ENCODE data around the gene EI24.

The EI24 gene

GRCh38 chr11:125583496-125583895, 14.2 kb downstream of the EI24 start:
- no peak overlapping the region for H2AFZ ChIP-seq (ENCODE audit: low read length)
- no peaks in the 10 kb centered on the region for H3K27me3 ChIP-seq (ENCODE audit: insufficient read depth, low read length, poor library complexity, severe bottlenecking)
- no peaks in the 10 kb centered on the region for H3K4me1 ChIP-seq (ENCODE audit: insufficient read depth, low read length, poor library complexity, severe bottlenecking)
- peaks cover 46% of the 10 kb centered on the region; the same call in 1 of the 2 replicates for H3K36me3 ChIP-seq (ENCODE audit: insufficient read depth, low read length)
- H3K79me2 ChIP-seq (ENCODE audit: insufficient read depth, low read length) = no peaks in the 10 kb centered on the region
- no peaks in the 10 kb centered on the region for H3K9me3 ChIP-seq (ENCODE audit: insufficient read depth, low read depth, low read length)
- H3K9me2 ChIP-seq (replicated peaks; ENCODE audit: low read depth, low read length) = no peaks in the 10 kb centered on the region
- H3F3A ChIP-seq (ENCODE audit: low read depth) = no peaks in the 10 kb centered on the region
- no peak overlapping the region for H3K4me3 ChIP-seq (ENCODE audit: low read length, poor library complexity, severe bottlenecking)
- no peak overlapping the region for H3K4me2 ChIP-seq (ENCODE audit: low read depth, low read length, poor library complexity, severe bottlenecking)
- H3K9ac ChIP-seq (ENCODE audit: low read depth, low read length, poor library complexity, severe bottlenecking) = no peak overlapping the region
- H4K20me1 ChIP-seq (ENCODE audit: insufficient read depth, low read length, poor library complexity, severe bottlenecking) = no peaks in the 10 kb centered on the region
- TF ChIP-seq, protein P1, sequence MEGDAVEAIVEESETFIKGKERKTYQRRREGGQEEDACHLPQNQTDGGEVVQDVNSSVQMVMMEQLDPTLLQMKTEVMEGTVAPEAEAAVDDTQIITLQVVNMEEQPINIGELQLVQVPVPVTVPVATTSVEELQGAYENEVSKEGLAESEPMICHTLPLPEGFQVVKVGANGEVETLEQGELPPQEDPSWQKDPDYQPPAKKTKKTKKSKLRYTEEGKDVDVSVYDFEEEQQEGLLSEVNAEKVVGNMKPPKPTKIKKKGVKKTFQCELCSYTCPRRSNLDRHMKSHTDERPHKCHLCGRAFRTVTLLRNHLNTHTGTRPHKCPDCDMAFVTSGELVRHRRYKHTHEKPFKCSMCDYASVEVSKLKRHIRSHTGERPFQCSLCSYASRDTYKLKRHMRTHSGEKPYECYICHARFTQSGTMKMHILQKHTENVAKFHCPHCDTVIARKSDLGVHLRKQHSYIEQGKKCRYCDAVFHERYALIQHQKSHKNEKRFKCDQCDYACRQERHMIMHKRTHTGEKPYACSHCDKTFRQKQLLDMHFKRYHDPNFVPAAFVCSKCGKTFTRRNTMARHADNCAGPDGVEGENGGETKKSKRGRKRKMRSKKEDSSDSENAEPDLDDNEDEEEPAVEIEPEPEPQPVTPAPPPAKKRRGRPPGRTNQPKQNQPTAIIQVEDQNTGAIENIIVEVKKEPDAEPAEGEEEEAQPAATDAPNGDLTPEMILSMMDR (conservative IDR thresholded peaks at IDR 0.05; ENCODE audit: low read length) = no peak
- TF ChIP-seq EZH2phosphoT487 (IDR thresholded peaks at IDR 0.05; ENCODE audit: borderline replicate concordance) = no peak

GRCh38 chr11:125585487-125585886, 16.2 kb downstream of the EI24 start:
- Histone ChIP-seq H4K20me1 (ENCODE audit: insufficient read depth, low read length, poor library complexity, severe bottlenecking) (no peaks in the 10 kb centered on the region), H2AFZ (ENCODE audit: low read length) (no peak overlapping the region), H3K4me2 (ENCODE audit: low read depth, low read length, poor library complexity, severe bottlenecking) (no peak overlapping the region), H3K9me2 (replicated peaks; ENCODE audit: low read depth, low read length) (no peaks in the 10 kb centered on the region), H3K36me3 (ENCODE audit: insufficient read depth, low read length) (peaks cover 32% of the 10 kb centered on the region; the same call in 1 of the 2 replicates), H3K79me2 (ENCODE audit: insufficient read depth, low read length) (no peaks in the 10 kb centered on the region), H3K4me1 (ENCODE audit: insufficient read depth, low read length, poor library complexity, severe bottlenecking) (no peaks in the 10 kb centered on the region), H3K27me3 (ENCODE audit: insufficient read depth, low read length, poor library complexity, severe bottlenecking) (no peaks in the 10 kb centered on the region), H3K9me3 (ENCODE audit: insufficient read depth, low read depth, low read length) (no peaks in the 10 kb centered on the region), H3K4me3 (ENCODE audit: low read length, poor library complexity, severe bottlenecking) (no peak overlapping the region), H3F3A (ENCODE audit: low read depth) (no peaks in the 10 kb centered on the region), H3K9ac (ENCODE audit: low read depth, low read length, poor library complexity, severe bottlenecking) (no peak overlapping the region)
- TF ChIP-seq EZH2phosphoT487 (IDR thresholded peaks at IDR 0.05; ENCODE audit: borderline replicate concordance) = no peak
- TF ChIP-seq, protein P1 (conservative IDR thresholded peaks at IDR 0.05; ENCODE audit: low read length) = no peak

DNA sequence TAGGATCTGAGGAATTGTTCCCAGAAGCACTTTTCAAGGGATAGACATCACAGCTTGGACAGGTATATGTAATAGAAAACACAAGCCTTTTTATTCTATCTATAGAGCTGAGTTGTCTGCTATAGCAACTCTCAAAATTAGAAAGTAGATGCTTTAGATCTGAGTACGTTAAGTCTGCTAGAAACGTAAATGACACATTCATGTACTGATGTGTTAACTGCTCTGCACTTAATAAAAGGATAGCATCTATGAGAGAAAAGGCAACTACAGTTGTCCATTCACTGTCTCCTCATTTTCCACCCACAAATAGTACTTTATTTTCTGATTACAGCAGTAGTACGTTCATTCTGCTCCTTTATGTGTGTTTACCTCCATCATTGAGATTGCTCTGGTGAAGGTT, 17.3 kb downstream of the EI24 start:
- Histone ChIP-seq H2AFZ (ENCODE audit: low read length) (no peak overlapping the region), H3K4me3 (ENCODE audit: low read length, poor library complexity, severe bottlenecking) (no peak overlapping the region), H3K27me3 (ENCODE audit: insufficient read depth, low read length, poor library complexity, severe bottlenecking) (no peaks in the 10 kb centered on the region), H4K20me1 (ENCODE audit: insufficient read depth, low read length, poor library complexity, severe bottlenecking) (no peaks in the 10 kb centered on the region), H3K36me3 (ENCODE audit: insufficient read depth, low read length) (peaks cover 28% of the 10 kb centered on the region; the same call in 1 of the 2 replicates), H3K9me3 (ENCODE audit: insufficient read depth, low read depth, low read length) (no peaks in the 10 kb centered on the region), H3K79me2 (ENCODE audit: insufficient read depth, low read length) (peaks cover 6% of the 10 kb centered on the region; the same call in 1 of the 2 replicates), H3K4me2 (ENCODE audit: low read depth, low read length, poor library complexity, severe bottlenecking) (no peak overlapping the region), H3K9ac (ENCODE audit: low read depth, low read length, poor library complexity, severe bottlenecking) (no peak overlapping the region), H3F3A (ENCODE audit: low read depth) (no peaks in the 10 kb centered on the region), H3K4me1 (ENCODE audit: insufficient read depth, low read length, poor library complexity, severe bottlenecking) (peaks cover 3% of the 10 kb centered on the region), H3K9me2 (replicated peaks; ENCODE audit: low read depth, low read length) (no peaks in the 10 kb centered on the region)
- TF ChIP-seq, protein P1 (conservative IDR thresholded peaks at IDR 0.05; ENCODE audit: low read length) = no peak
- TF ChIP-seq EZH2phosphoT487 (IDR thresholded peaks at IDR 0.05; ENCODE audit: borderline replicate concordance) = no peak

Data from Loucy (cell line).